WTC11 (cell line): Measurements from ENCODE around the gene DCAF16. TPM values are rescaled to one million over a fixed set of nuclear protein-coding genes. Genes with fewer than 3 reads are reported as not detected.

Experiments used
- ATAC-seq: fragments of 200-7000 bp; cut with Tn5 transposase; 2 replicates; pipeline ENCODE4 v1.10.0; 2021; ENCODE audit warnings: mild to moderate bottlenecking, moderate library complexity
- CTCF ChIA-PET: fragments of 300-600 bp; sonication (Branson Sonifier 250); formaldehyde crosslinking; loops from one replicate; lab custom pipeline; 2021; ENCODE audit warnings: antibody characterized with exemption; lab: Charles Lee
- POLR2A ChIA-PET: fragments of 350-600 bp; sonication (Branson Sonifier 250); formaldehyde crosslinking; loops from one replicate; lab custom pipeline; 2021; ENCODE audit warnings: antibody characterized with exemption; lab: Charles Lee
- DNase-seq: peaks from one replicate; pipeline ENCODE4 v3.0.0; 2021; ENCODE audit warnings: low spot score
- H3K27ac Mint-ChIP-seq: 2 replicates; pipeline ENCODE4 v1.8.0; 2021; ENCODE audit warnings: mixed read lengths
- H3K27me3 Mint-ChIP-seq: 2 replicates; pipeline ENCODE4 v1.8.0; 2021; ENCODE audit warnings: low read depth, mild to moderate bottlenecking, moderate library complexity, mixed read lengths
- H3K36me3 Mint-ChIP-seq: 2 replicates; pipeline ENCODE4 v1.8.0; 2021; ENCODE audit warnings: mixed read lengths
- H3K4me1 Mint-ChIP-seq: 2 replicates; pipeline ENCODE4 v1.8.0; 2022; ENCODE audit warnings: mixed read lengths
- H3K4me3 Mint-ChIP-seq: 2 replicates; pipeline ENCODE4 v1.8.0; 2021; ENCODE audit warnings: mild to moderate bottlenecking, moderate library complexity, mixed read lengths
- H3K9me3 Mint-ChIP-seq: 2 replicates; pipeline ENCODE4 v1.8.0; 2021; ENCODE audit warnings: mixed read lengths
- ATF1 ChIP-seq: sonication (generic); formaldehyde crosslinking; IDR thresholded peaks from 2 replicates; pipeline ENCODE4 v1.8.1; 2023; ENCODE audit warnings: mild to moderate bottlenecking, moderate library complexity, missing genetic modification reagents
- ATF2 ChIP-seq: sonication (generic); formaldehyde crosslinking; IDR thresholded peaks from 2 replicates; pipeline ENCODE4 v1.8.1; 2022; ENCODE audit warnings: low read depth, missing genetic modification reagents, borderline replicate concordance
- CTCF ChIP-seq: fragments of 200-600 bp; IDR thresholded peaks from 2 replicates; pipeline ENCODE4 v1.8.0; 2022; ENCODE audit warnings: antibody characterized with exemption
- ESRRA ChIP-seq: sonication (generic); formaldehyde crosslinking; IDR thresholded peaks from 2 replicates; pipeline ENCODE4 v1.8.1; 2022; ENCODE audit warnings: mild to moderate bottlenecking, missing genetic modification reagents, borderline replicate concordance
- FOXK1 ChIP-seq: sonication (generic); formaldehyde crosslinking; IDR thresholded peaks from 2 replicates; pipeline ENCODE4 v1.8.0; 2022; ENCODE audit warnings: mild to moderate bottlenecking, moderate library complexity, missing genetic modification reagents
- GABPB1 ChIP-seq: sonication (generic); formaldehyde crosslinking; IDR thresholded peaks from 2 replicates; pipeline ENCODE4 v1.8.1; 2023; ENCODE audit warnings: mild to moderate bottlenecking, missing genetic modification reagents
- GRHL2 ChIP-seq: fragments of 250-450 bp; sonication (Bioruptor Pico); IDR thresholded peaks from 2 replicates; pipeline ENCODE4 v1.8.0; 2022; ENCODE audit warnings: mild to moderate bottlenecking, moderate library complexity; ENCODE audit not compliant: insufficient replicate concordance, severe bottlenecking
- HMGXB4 ChIP-seq: sonication (generic); formaldehyde crosslinking; IDR thresholded peaks from 2 replicates; pipeline ENCODE4 v1.8.1; 2023; ENCODE audit warnings: mild to moderate bottlenecking, moderate library complexity, missing genetic modification reagents
- IRF2 ChIP-seq: sonication (generic); formaldehyde crosslinking; IDR thresholded peaks from 2 replicates; pipeline ENCODE4 v1.8.0; 2022; ENCODE audit warnings: low read depth, missing genetic modification reagents, borderline replicate concordance
- JUN ChIP-seq: sonication (generic); formaldehyde crosslinking; IDR thresholded peaks from 2 replicates; pipeline ENCODE4 v1.8.0; 2023; ENCODE audit warnings: mild to moderate bottlenecking, missing genetic modification reagents
- NR3C1 ChIP-seq: sonication (generic); formaldehyde crosslinking; conservative IDR thresholded peaks from 2 replicates; pipeline ENCODE4 v1.8.1; 2023; ENCODE audit warnings: low read depth, mild to moderate bottlenecking, missing genetic modification reagents
- SMAD3 ChIP-seq: sonication (generic); formaldehyde crosslinking; IDR thresholded peaks from 2 replicates; pipeline ENCODE4 v1.8.0; 2022; ENCODE audit warnings: missing genetic modification reagents, mild to moderate bottlenecking, borderline replicate concordance
- ZNF138 ChIP-seq: sonication (generic); formaldehyde crosslinking; conservative IDR thresholded peaks from 2 replicates; pipeline ENCODE4 v1.8.1; 2022; ENCODE audit warnings: mild to moderate bottlenecking, moderate library complexity, missing genetic modification reagents
- ZNF396 ChIP-seq: fragments of 250-450 bp; sonication (Bioruptor Pico); IDR thresholded peaks from 2 replicates; pipeline ENCODE4 v1.8.0; 2021; ENCODE audit warnings: mild to moderate bottlenecking, moderate library complexity, borderline replicate concordance
- ZNF416 ChIP-seq: fragments of 250-450 bp; sonication (Bioruptor Pico); IDR thresholded peaks from 2 replicates; pipeline ENCODE4 v1.9.0; 2021; ENCODE audit warnings: mild to moderate bottlenecking, inconsistent platforms
- total RNA-seq: library from RNA; stranded (reverse); gene quantifications from 3 replicates; pipeline ENCODE4 v1.2.3, GENCODE V29; 2021
- TF ChIP-seq, protein P1 (sequence below): sonication (generic); formaldehyde crosslinking; IDR thresholded peaks from 2 replicates; pipeline ENCODE4 v1.8.1; 2022; ENCODE audit warnings: mild to moderate bottlenecking, missing genetic modification reagents, moderate library complexity, borderline replicate concordance
- TF ChIP-seq, protein P2 (sequence below): sonication (generic); formaldehyde crosslinking; IDR thresholded peaks from 2 replicates; pipeline ENCODE4 v1.8.1; 2022; ENCODE audit warnings: mild to moderate bottlenecking, moderate library complexity, missing genetic modification reagents
- TF ChIP-seq, protein P3 (sequence below): sonication (generic); formaldehyde crosslinking; IDR thresholded peaks from 2 replicates; pipeline ENCODE4 v1.8.0; 2023; ENCODE audit warnings: missing genetic modification reagents, mild to moderate bottlenecking, borderline replicate concordance

DCAF16 gene
- total RNA-seq, 1 experiment from 2014 or later = 53.6 TPM

GRCh38 chr4:17753646-17754045 lies 56.9 kb downstream of the DCAF16 start:
- no peaks in the 10 kb centered on the region for H3K27me3 Mint-ChIP-seq
- H3K27ac Mint-ChIP-seq = no peak overlapping the region
- H3K4me3 Mint-ChIP-seq = no peak overlapping the region
- CTCF ChIA-PET = no interaction called here
- no peaks in the 10 kb centered on the region for H3K9me3 Mint-ChIP-seq
- H3K4me1 Mint-ChIP-seq = no peaks in the 10 kb centered on the region
- no peaks in the 10 kb centered on the region for H3K36me3 Mint-ChIP-seq
- no peak for DNase-seq
- TF ChIP-seq ATF1 (CRISPR knock-in tag) = no peak
- TF ChIP-seq ZNF396 = no peak
- TF ChIP-seq SMAD3 = no peak
- TF ChIP-seq NR3C1 (CRISPR knock-in tag) = no peak
- TF ChIP-seq HMGXB4 (CRISPR knock-in tag) = no peak
- TF ChIP-seq CTCF = no peak
- no peak for TF ChIP-seq ZNF138 (CRISPR knock-in tag)
- TF ChIP-seq FOXK1 = no peak
- no peak for TF ChIP-seq ATF2 (CRISPR knock-in tag)
- no peak for TF ChIP-seq JUN (CRISPR knock-in tag)
- TF ChIP-seq GRHL2 (CRISPR knock-in tag) = no peak
- no peak for TF ChIP-seq ESRRA (CRISPR knock-in tag)
- TF ChIP-seq, protein P1, sequence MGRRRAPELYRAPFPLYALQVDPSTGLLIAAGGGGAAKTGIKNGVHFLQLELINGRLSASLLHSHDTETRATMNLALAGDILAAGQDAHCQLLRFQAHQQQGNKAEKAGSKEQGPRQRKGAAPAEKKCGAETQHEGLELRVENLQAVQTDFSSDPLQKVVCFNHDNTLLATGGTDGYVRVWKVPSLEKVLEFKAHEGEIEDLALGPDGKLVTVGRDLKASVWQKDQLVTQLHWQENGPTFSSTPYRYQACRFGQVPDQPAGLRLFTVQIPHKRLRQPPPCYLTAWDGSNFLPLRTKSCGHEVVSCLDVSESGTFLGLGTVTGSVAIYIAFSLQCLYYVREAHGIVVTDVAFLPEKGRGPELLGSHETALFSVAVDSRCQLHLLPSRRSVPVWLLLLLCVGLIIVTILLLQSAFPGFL (CRISPR knock-in tag) = no peak
- TF ChIP-seq, protein P2, sequence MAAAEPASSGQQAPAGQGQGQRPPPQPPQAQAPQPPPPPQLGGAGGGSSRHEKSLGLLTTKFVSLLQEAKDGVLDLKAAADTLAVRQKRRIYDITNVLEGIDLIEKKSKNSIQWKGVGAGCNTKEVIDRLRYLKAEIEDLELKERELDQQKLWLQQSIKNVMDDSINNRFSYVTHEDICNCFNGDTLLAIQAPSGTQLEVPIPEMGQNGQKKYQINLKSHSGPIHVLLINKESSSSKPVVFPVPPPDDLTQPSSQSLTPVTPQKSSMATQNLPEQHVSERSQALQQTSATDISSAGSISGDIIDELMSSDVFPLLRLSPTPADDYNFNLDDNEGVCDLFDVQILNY (CRISPR knock-in tag) = no peak
- TF ChIP-seq ZNF416 = no peak
- TF ChIP-seq GABPB1 = no peak
- TF ChIP-seq, protein P3, sequence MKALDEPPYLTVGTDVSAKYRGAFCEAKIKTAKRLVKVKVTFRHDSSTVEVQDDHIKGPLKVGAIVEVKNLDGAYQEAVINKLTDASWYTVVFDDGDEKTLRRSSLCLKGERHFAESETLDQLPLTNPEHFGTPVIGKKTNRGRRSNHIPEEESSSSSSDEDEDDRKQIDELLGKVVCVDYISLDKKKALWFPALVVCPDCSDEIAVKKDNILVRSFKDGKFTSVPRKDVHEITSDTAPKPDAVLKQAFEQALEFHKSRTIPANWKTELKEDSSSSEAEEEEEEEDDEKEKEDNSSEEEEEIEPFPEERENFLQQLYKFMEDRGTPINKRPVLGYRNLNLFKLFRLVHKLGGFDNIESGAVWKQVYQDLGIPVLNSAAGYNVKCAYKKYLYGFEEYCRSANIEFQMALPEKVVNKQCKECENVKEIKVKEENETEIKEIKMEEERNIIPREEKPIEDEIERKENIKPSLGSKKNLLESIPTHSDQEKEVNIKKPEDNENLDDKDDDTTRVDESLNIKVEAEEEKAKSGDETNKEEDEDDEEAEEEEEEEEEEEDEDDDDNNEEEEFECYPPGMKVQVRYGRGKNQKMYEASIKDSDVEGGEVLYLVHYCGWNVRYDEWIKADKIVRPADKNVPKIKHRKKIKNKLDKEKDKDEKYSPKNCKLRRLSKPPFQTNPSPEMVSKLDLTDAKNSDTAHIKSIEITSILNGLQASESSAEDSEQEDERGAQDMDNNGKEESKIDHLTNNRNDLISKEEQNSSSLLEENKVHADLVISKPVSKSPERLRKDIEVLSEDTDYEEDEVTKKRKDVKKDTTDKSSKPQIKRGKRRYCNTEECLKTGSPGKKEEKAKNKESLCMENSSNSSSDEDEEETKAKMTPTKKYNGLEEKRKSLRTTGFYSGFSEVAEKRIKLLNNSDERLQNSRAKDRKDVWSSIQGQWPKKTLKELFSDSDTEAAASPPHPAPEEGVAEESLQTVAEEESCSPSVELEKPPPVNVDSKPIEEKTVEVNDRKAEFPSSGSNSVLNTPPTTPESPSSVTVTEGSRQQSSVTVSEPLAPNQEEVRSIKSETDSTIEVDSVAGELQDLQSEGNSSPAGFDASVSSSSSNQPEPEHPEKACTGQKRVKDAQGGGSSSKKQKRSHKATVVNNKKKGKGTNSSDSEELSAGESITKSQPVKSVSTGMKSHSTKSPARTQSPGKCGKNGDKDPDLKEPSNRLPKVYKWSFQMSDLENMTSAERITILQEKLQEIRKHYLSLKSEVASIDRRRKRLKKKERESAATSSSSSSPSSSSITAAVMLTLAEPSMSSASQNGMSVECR (CRISPR knock-in tag) = no peak
- no peak for TF ChIP-seq IRF2 (CRISPR knock-in tag)
- POLR2A ChIA-PET = no interaction called here
- no peak for ATAC-seq

Other genes starting within 250 kb of the DCAF16 start
- gene LAP3, start 233.6 kb downstream of the DCAF16 start, total RNA-seq = 46.6 to 52.7 TPM (median 48.4 TPM) in 3 replicates
- 97.8 to 106 TPM (median 102 TPM) in 3 replicates for gene MED28, start 196.1 kb downstream of the DCAF16 start, total RNA-seq
- gene FAM184B, start 29.1 kb downstream of the DCAF16 start, total RNA-seq = 0.11 to 0.23 TPM (median 0.17 TPM) in 3 replicates
- 54.7 to 61.9 TPM (median 55.9 TPM) in 3 replicates for gene NCAPG, start 222 bp upstream of the DCAF16 start, total RNA-seq
- 19.9 to 22.3 TPM (median 21.8 TPM) in 3 replicates for gene LCORL, start 211.0 kb upstream of the DCAF16 start, total RNA-seq